Thoracic aorta (tissue), 2 donors: ENCODE measurements around the gene FRMD5. TPM values are rescaled to one million over a fixed set of nuclear protein-coding genes. Genes with fewer than 3 reads are reported as not detected.

Source experiments
- ATAC-seq: fragments of 150-250 bp; one replicate; pipeline ENCODE4 v1.8.0; 2017; ENCODE audit warnings: low read depth; ENCODE audit not compliant: insufficient number of reproducible peaks, low FRiP score
- DNase-seq: peaks from one replicate; pipeline ENCODE4 v3.0.0-alpha.2; 2020; ENCODE audit warnings: low spot score
- H3K27ac ChIP-seq, 2 donors: fragments of 200-600 bp; sonication (generic); 1 replicate in 1 of 2; 2 replicates in 1 of 2; pipeline ENCODE4 v1.5.1; 2016; ENCODE audit warnings: mild to moderate bottlenecking in 2 of 2, moderate library complexity in 2 of 2
- H3K27me3 ChIP-seq: fragments of 200-600 bp; sonication (generic); replicated peaks from 2 replicates; pipeline ENCODE4 v1.6.0; 2016; ENCODE audit warnings: mild to moderate bottlenecking; ENCODE audit not compliant: insufficient read depth
- H3K36me3 ChIP-seq: fragments of 200-600 bp; sonication (generic); one replicate; pipeline ENCODE4 v1.5.1; 2016
- H3K4me1 ChIP-seq, 2 donors: fragments of 200-600 bp; sonication (generic); 1 replicate in 1 of 2; 2 replicates in 1 of 2; pipeline versions ENCODE4 v1.5.1 to v1.6.0; 2016; ENCODE audit warnings: low read depth in 2 of 2, mild to moderate bottlenecking in 1 of 2; ENCODE audit not compliant: control insufficient read depth in 1 of 2
- H3K4me3 ChIP-seq: fragments of 200-600 bp; sonication (generic); 2 replicates; pipeline ENCODE4 v1.5.1; 2016; ENCODE audit warnings: mild to moderate bottlenecking
- H3K9me3 ChIP-seq: fragments of 200-600 bp; sonication (generic); 2 replicates; pipeline ENCODE4 v1.5.1; 2016
- total RNA-seq, 2 donors: library from RNA; depleted of rRNA; stranded (reverse); fragments of >200 nt; gene quantifications; one replicate each; pipeline versions ENCODE4 v1.1.0 to v1.2.3, GENCODE V29; 2016
- TF ChIP-seq, protein P1 (sequence below): fragments of 200-600 bp; sonication (generic); IDR thresholded peaks from one replicate; pipeline ENCODE4 v1.5.1; 2019; ENCODE audit warnings: antibody characterized with exemption

FRMD5 gene
- total RNA-seq, 2 donors from 2014 or later: 0.27 TPM; not detected in 1

DNA sequence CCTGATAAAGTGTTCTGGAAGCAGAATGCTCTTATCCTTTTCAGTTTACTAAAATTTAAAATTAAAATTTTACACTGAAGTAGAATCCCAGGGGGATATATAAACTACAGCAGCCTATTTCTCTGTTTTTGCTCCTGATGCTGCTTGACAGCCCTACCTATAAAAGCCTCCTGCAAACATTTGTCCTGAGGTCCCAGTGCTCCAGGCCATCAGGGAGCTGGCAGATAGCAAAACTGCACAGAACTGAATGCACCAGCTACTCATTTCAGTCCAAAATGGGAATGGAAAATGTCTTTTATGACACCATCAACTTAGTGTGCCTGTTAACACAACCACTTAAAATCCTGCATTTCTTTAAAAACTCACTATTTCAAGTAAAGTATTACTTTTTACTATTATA lies 50.1 kb downstream of the FRMD5 start:
- Histone ChIP-seq H3K36me3 (no peaks in the 10 kb centered on the region), H3K4me3 (no peak overlapping the region), H3K27ac (no peak overlapping the region), H3K27me3 (no peaks in the 10 kb centered on the region), H3K4me1 (no peaks in the 10 kb centered on the region), H3K9me3 (no peaks in the 10 kb centered on the region)
- TF ChIP-seq, protein P1, sequence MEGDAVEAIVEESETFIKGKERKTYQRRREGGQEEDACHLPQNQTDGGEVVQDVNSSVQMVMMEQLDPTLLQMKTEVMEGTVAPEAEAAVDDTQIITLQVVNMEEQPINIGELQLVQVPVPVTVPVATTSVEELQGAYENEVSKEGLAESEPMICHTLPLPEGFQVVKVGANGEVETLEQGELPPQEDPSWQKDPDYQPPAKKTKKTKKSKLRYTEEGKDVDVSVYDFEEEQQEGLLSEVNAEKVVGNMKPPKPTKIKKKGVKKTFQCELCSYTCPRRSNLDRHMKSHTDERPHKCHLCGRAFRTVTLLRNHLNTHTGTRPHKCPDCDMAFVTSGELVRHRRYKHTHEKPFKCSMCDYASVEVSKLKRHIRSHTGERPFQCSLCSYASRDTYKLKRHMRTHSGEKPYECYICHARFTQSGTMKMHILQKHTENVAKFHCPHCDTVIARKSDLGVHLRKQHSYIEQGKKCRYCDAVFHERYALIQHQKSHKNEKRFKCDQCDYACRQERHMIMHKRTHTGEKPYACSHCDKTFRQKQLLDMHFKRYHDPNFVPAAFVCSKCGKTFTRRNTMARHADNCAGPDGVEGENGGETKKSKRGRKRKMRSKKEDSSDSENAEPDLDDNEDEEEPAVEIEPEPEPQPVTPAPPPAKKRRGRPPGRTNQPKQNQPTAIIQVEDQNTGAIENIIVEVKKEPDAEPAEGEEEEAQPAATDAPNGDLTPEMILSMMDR: no peak
- DNase-seq (no peak), ATAC-seq (no peak)

DNA sequence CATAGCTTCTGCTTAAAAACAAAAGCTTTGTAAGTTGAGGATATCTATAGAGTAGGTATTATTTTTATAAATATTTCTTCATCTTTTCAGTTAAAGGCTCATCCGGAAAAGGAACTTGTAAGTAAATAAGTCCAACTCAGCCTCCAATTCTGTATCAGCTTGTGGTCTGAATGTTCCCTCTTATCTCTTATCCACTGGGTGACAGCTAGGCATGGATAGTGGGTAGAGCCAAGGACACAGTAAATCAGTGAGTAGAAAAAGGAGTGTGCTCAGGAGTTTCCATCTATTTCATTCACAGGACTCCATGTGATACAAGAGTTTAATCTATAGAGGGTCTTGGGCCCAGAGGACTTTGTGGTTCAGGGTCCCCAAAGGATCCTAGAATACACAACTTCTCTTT lies 50.9 kb downstream of the FRMD5 start:
- TF ChIP-seq, protein P1: no peak
- H3K36me3 ChIP-seq: no peaks in the 10 kb centered on the region
- H3K4me3 ChIP-seq: no peak overlapping the region
- H3K27ac ChIP-seq: no peak overlapping the region
- DNase-seq (no peak), ATAC-seq (no peak)
- no peaks in the 10 kb centered on the region for H3K27me3 ChIP-seq
- H3K9me3 ChIP-seq: no peaks in the 10 kb centered on the region
- H3K4me1 ChIP-seq: no peaks in the 10 kb centered on the region

DNA sequence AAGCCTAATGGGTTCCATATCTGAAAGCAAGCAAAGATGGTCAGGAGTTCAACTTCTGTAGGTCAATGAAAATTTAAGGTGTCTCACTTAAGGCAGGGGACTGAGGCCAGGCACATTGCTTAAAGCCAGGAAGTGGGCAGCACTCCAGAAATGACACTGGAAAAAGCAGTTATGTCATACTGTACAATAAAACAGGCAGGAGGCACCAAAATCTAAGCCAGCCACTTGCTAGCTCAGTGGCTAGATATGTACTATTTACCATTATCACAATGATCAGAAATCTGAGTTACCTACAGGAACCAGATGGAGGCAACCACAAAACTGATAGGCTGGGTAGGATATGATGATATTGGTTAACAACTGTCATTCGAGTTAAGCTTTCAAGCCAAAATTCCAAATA lies 57.3 kb downstream of the FRMD5 start:
- H3K27me3 ChIP-seq: no peaks in the 10 kb centered on the region
- DNase-seq (no peak), ATAC-seq (no peak)
- no peaks in the 10 kb centered on the region for H3K4me1 ChIP-seq
- H3K27ac ChIP-seq: no peak overlapping the region
- TF ChIP-seq, protein P1: no peak
- H3K9me3 ChIP-seq: no peaks in the 10 kb centered on the region
- no peaks in the 10 kb centered on the region for H3K36me3 ChIP-seq
- no peak overlapping the region for H3K4me3 ChIP-seq

DNA sequence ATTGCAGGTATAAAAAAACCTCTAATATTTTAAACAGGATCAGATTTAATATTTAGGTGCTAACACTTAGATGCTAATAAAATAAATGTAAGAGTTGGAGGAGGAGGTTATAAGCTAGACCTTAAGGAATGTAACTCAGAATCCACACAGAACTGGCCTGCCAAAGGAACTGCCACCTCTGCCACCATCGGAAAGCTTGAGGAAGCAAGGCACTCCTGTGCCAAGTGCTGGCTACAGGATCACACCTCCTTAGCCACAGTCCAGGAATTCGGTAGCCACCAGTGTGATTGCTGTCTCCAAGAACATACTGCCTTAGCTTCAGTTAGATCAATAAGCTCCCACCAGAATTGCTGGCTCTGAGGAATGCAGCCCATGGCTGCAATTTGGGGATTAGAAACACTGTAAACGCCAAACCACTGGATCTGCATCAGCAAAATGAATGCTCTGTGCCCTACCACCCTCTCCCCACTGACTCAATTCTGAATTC lies 58.0 kb downstream of the FRMD5 start:
- H3K4me1 ChIP-seq: no peaks in the 10 kb centered on the region
- no peaks in the 10 kb centered on the region for H3K27me3 ChIP-seq
- ATAC-seq: no peak
- H3K27ac ChIP-seq: no peak overlapping the region
- H3K36me3 ChIP-seq: no peaks in the 10 kb centered on the region
- no peaks in the 10 kb centered on the region for H3K9me3 ChIP-seq
- DNase-seq: no peak
- H3K4me3 ChIP-seq: no peak overlapping the region
- TF ChIP-seq, protein P1: no peak

DNA sequence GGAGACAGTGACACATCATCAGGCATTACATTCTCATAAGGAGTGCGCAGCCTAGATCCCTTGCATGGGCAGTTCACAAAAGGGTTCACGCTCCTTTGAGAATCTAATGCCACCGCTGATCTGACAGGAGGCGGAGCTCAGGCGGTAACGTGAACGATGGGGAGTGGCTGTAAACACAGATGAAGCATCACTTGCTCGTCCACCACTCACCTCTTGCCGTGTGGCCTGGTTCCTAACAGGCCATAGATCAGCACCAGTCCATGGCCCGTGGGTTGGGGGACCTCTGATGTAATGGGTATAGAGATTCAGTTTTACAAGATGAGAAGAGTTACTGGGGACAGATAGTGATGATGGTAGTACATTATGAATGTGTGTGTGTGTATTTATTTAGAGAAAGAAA lies 63.0 kb downstream of the FRMD5 start:
- no peak overlapping the region for H3K27ac ChIP-seq
- DNase-seq: no peak

More for the DNA sequence above, 63.0 kb downstream of the FRMD5 start:
- Histone ChIP-seq H3K36me3 (no peaks in the 10 kb centered on the region), H3K4me1 (no peaks in the 10 kb centered on the region), H3K4me3 (no peak overlapping the region), H3K27me3 (no peaks in the 10 kb centered on the region), H3K9me3 (no peaks in the 10 kb centered on the region)
- no peak for ATAC-seq
- TF ChIP-seq, protein P1: no peak
